ENCODE data around the gene MAP2K2. TPM values are rescaled to one million over a fixed set of nuclear protein-coding genes. Genes with fewer than 3 reads are reported as not detected.

Gene MAP2K2
- total and polyA plus RNA-seq, 2 donors (not counting 1 experiment from before 2014, with no cell fraction given): 138 to 181 TPM

GRCh38 chr19:4099041-4099764 is 24.7 kb downstream of the MAP2K2 start:
- Histone ChIP-seq H3K4me3 (ENCODE audit: control extremely low read depth in 1 of 5, extremely low read depth in 1 of 5, insufficient read depth in 1 of 5, low read depth in 2 of 5, low read length in 4 of 5) (no peak overlapping the region), H3K27me3 (replicated peaks in 1 of 4; ENCODE audit: control extremely low read depth in 1 of 4, control insufficient read depth in 3 of 4, insufficient read depth in 4 of 4, low read length in 3 of 4) (no peaks in the 10 kb centered on the region), H3K4me2 (replicated peaks; ENCODE audit: low read depth, low read length, poor library complexity, severe bottlenecking) (no peak overlapping the region), H3K27ac (ENCODE audit: low read length in 2 of 2) (no peak overlapping the region), H3K9ac (ENCODE audit: low read length) (no peak overlapping the region), H3K79me2 (ENCODE audit: control insufficient read depth, insufficient read depth, low read length) (peaks cover 41% of the 10 kb centered on the region), H4K20me1 (ENCODE audit: control insufficient read depth, insufficient read depth, low read length, poor library complexity, severe bottlenecking) (peaks cover 8% of the 10 kb centered on the region), H2AFZ (ENCODE audit: insufficient read depth, low read depth, low read length, poor library complexity, severe bottlenecking) (no peak overlapping the region), H3K9me3 (ENCODE audit: control extremely low read depth in 1 of 3, control insufficient read depth in 2 of 3, insufficient read depth in 1 of 3, low read length in 2 of 3) (no peaks in the 10 kb centered on the region), H3K36me3 (replicated peaks in 1 of 2; ENCODE audit: control extremely low read depth in 1 of 2, control insufficient read depth in 1 of 2, extremely low read depth in 1 of 2, insufficient read depth in 2 of 2, low read length in 1 of 2) (peaks cover 0 to 66% of the 10 kb centered on the region in 2 experiments), H3K4me1 (ENCODE audit: control insufficient read depth in 2 of 2, insufficient read depth in 2 of 2, low read length in 2 of 2) (no peaks in the 10 kb centered on the region)
- intact Hi-C loops (cut with micrococcal nuclease): no loop called here
- Mint-ChIP-seq H3K27me3 (no peaks in the 10 kb centered on the region), H3K9me3 (ENCODE audit: insufficient read depth) (no peaks in the 10 kb centered on the region), H3K27ac (no peak overlapping the region), H3K4me3 (no peak overlapping the region), H3K4me1 (no peaks in the 10 kb centered on the region)
- 96% methylated on average over 38 of the region's 38 CpGs for WGBS (ENCODE audit: insufficient coverage)
- no peak for DNase-seq
- ChIA-PET CTCF (no interaction called here), POLR2A (interaction anchor here (0.5 kb wide), 1 partner anchor 9 kb away, joined by 3 read pairs; no protein-coding TSS in a partner anchor)
- no peak for ATAC-seq (ENCODE audit: low read depth)
- TF ChIP-seq EZH2 (IDR thresholded peaks at IDR 0.05; ENCODE audit: borderline replicate concordance, insufficient read depth, low read depth, low read length, poor library complexity, severe bottlenecking) (no peak), CTCF (IDR thresholded peaks at IDR 0.05) (no peak)

- Histone ChIP-seq H3K36me3 (replicated peaks in 1 of 2; ENCODE audit: control extremely low read depth in 1 of 2, control insufficient read depth in 1 of 2, extremely low read depth in 1 of 2, insufficient read depth in 2 of 2, low read length in 1 of 2) (peaks cover 0 to 65% of the 10 kb centered on the region in 2 experiments), H3K79me2 (ENCODE audit: control insufficient read depth, insufficient read depth, low read length) (peaks cover 34% of the 10 kb centered on the region), H3K27ac (ENCODE audit: low read length in 2 of 2) (no peak overlapping the region), H4K20me1 (ENCODE audit: control insufficient read depth, insufficient read depth, low read length, poor library complexity, severe bottlenecking) (peaks cover 8% of the 10 kb centered on the region), H2AFZ (ENCODE audit: insufficient read depth, low read depth, low read length, poor library complexity, severe bottlenecking) (no peak overlapping the region), H3K4me1 (ENCODE audit: control insufficient read depth in 2 of 2, insufficient read depth in 2 of 2, low read length in 2 of 2) (no peaks in the 10 kb centered on the region), H3K4me2 (replicated peaks; ENCODE audit: low read depth, low read length, poor library complexity, severe bottlenecking) (no peak overlapping the region), H3K9me3 (ENCODE audit: control extremely low read depth in 1 of 3, control insufficient read depth in 2 of 3, insufficient read depth in 1 of 3, low read length in 2 of 3) (no peaks in the 10 kb centered on the region), H3K27me3 (replicated peaks in 1 of 4; ENCODE audit: control extremely low read depth in 1 of 4, control insufficient read depth in 3 of 4, insufficient read depth in 4 of 4, low read length in 3 of 4) (no peaks in the 10 kb centered on the region), H3K4me3 (ENCODE audit: control extremely low read depth in 1 of 5, extremely low read depth in 1 of 5, insufficient read depth in 1 of 5, low read depth in 2 of 5, low read length in 4 of 5) (no peak overlapping the region), H3K9ac (ENCODE audit: low read length) (no peak overlapping the region)
- Mint-ChIP-seq H3K9me3 (ENCODE audit: insufficient read depth) (no peaks in the 10 kb centered on the region), H3K4me3 (no peak overlapping the region), H3K27ac (no peak overlapping the region), H3K4me1 (no peaks in the 10 kb centered on the region), H3K27me3 (no peaks in the 10 kb centered on the region)
- ChIA-PET CTCF (no interaction called here), POLR2A (no interaction called here)
- ATAC-seq (ENCODE audit: low read depth): no peak
- intact Hi-C loops (cut with micrococcal nuclease): no loop called here
- 96% methylated on average over 18 of the region's 18 CpGs for WGBS (ENCODE audit: insufficient coverage)
- TF ChIP-seq EZH2 (IDR thresholded peaks at IDR 0.05; ENCODE audit: borderline replicate concordance, insufficient read depth, low read depth, low read length, poor library complexity, severe bottlenecking) (no peak), CTCF (IDR thresholded peaks at IDR 0.05) (no peak)
- DNase-seq: no peak
Measured at GRCh38 chr19:4098493-4098892, 25.4 kb downstream of the MAP2K2 start.

Measured in B cell (primary cell).